ENCODE measurements around the gene SDC4.
A peak's percentile ranks its signal among the peaks of the same experiment; 100 is the strongest.

SDC4 gene

GRCh38 chr20:45373353-45374100 lies 25.3 kb upstream of the SDC4 start:
- Histone ChIP-seq H3K36me3 (ENCODE audit: insufficient read depth, low read length) (peaks cover 2% of the 10 kb centered on the region), H3K9me3 (replicated peaks; ENCODE audit: low read length) (no peaks in the 10 kb centered on the region), H3K9ac (ENCODE audit: low read depth, low read length) (peak overlapping the region; percentile 35), H3K4me2 (ENCODE audit: low read length) (peak overlapping the region; percentile 83), H3K27me3 (ENCODE audit: control insufficient read depth, insufficient read depth, low read length) (no peaks in the 10 kb centered on the region), H3K4me3 (ENCODE audit: low read length) (peak overlapping the region; percentile 67), H3K4me1 (ENCODE audit: control insufficient read depth, insufficient read depth, low read length) (peaks cover 7% of the 10 kb centered on the region)

GRCh38 chr20:45372646-45373352 lies 24.6 kb upstream of the SDC4 start:
- peaks cover 7% of the 10 kb centered on the region for H3K4me1 ChIP-seq (ENCODE audit: control insufficient read depth, insufficient read depth, low read length)
- H3K4me3 ChIP-seq (ENCODE audit: low read length): peak overlapping the region; percentile 67
- no peaks in the 10 kb centered on the region for H3K27me3 ChIP-seq (ENCODE audit: control insufficient read depth, insufficient read depth, low read length)
- no peak overlapping the region for H3K9ac ChIP-seq (ENCODE audit: low read depth, low read length)
- peaks cover 10% of the 10 kb centered on the region for H3K36me3 ChIP-seq (ENCODE audit: insufficient read depth, low read length)
- H3K9me3 ChIP-seq (replicated peaks; ENCODE audit: low read length): no peaks in the 10 kb centered on the region
- H3K4me2 ChIP-seq (ENCODE audit: low read length): peak overlapping the region; percentile 83

GRCh38 chr20:45372241-45372640 lies 24.0 kb upstream of the SDC4 start:
- no peak overlapping the region for H3K9ac ChIP-seq (ENCODE audit: low read depth, low read length)
- H3K27me3 ChIP-seq (ENCODE audit: control insufficient read depth, insufficient read depth, low read length): no peaks in the 10 kb centered on the region
- H3K4me2 ChIP-seq (ENCODE audit: low read length): peak overlapping the region; percentile 83
- peaks cover 7% of the 10 kb centered on the region for H3K4me1 ChIP-seq (ENCODE audit: control insufficient read depth, insufficient read depth, low read length)
- H3K4me3 ChIP-seq (ENCODE audit: low read length): peak overlapping the region; percentile 67
- peaks cover 15% of the 10 kb centered on the region for H3K36me3 ChIP-seq (ENCODE audit: insufficient read depth, low read length)
- no peaks in the 10 kb centered on the region for H3K9me3 ChIP-seq (replicated peaks; ENCODE audit: low read length)

- no peak overlapping the region for H3K4me2 ChIP-seq (ENCODE audit: low read length)
- peaks cover 7% of the 10 kb centered on the region for H3K4me1 ChIP-seq (ENCODE audit: control insufficient read depth, insufficient read depth, low read length)
Measured at GRCh38 chr20:45370571-45371160, 22.4 kb upstream of the SDC4 start.

GRCh38 chr20:45368221-45368980 lies 20.2 kb upstream of the SDC4 start:
- no peaks in the 10 kb centered on the region for H3K27me3 ChIP-seq (ENCODE audit: control insufficient read depth, insufficient read depth, low read length)
- H3K4me2 ChIP-seq (ENCODE audit: low read length): no peak overlapping the region
- H3K9me3 ChIP-seq (replicated peaks; ENCODE audit: low read length): no peaks in the 10 kb centered on the region
- H3K4me3 ChIP-seq (ENCODE audit: low read length): no peak overlapping the region
- H3K36me3 ChIP-seq (ENCODE audit: insufficient read depth, low read length): peaks cover 36% of the 10 kb centered on the region
- no peak overlapping the region for H3K9ac ChIP-seq (ENCODE audit: low read depth, low read length)
- H3K4me1 ChIP-seq (ENCODE audit: control insufficient read depth, insufficient read depth, low read length): peaks cover 13% of the 10 kb centered on the region

More at GRCh38 chr20:45370571-45371160, 22.4 kb upstream of the SDC4 start:
- Histone ChIP-seq H3K4me3 (ENCODE audit: low read length) (no peak overlapping the region), H3K36me3 (ENCODE audit: insufficient read depth, low read length) (peaks cover 31% of the 10 kb centered on the region), H3K9me3 (replicated peaks; ENCODE audit: low read length) (no peaks in the 10 kb centered on the region), H3K27me3 (ENCODE audit: control insufficient read depth, insufficient read depth, low read length) (no peaks in the 10 kb centered on the region), H3K9ac (ENCODE audit: low read depth, low read length) (no peak overlapping the region)

- H3K9me3 ChIP-seq (replicated peaks; ENCODE audit: low read length): no peaks in the 10 kb centered on the region
- H3K4me2 ChIP-seq (ENCODE audit: low read length): no peak overlapping the region
- no peak overlapping the region for H3K9ac ChIP-seq (ENCODE audit: low read depth, low read length)
- H3K4me3 ChIP-seq (ENCODE audit: low read length): no peak overlapping the region
- peaks cover 10% of the 10 kb centered on the region for H3K4me1 ChIP-seq (ENCODE audit: control insufficient read depth, insufficient read depth, low read length)
- H3K27me3 ChIP-seq (ENCODE audit: control insufficient read depth, insufficient read depth, low read length): no peaks in the 10 kb centered on the region
- H3K36me3 ChIP-seq (ENCODE audit: insufficient read depth, low read length): peaks cover 36% of the 10 kb centered on the region
Measured at GRCh38 chr20:45367126-45367525, 18.9 kb upstream of the SDC4 start.

- Histone ChIP-seq H3K27me3 (ENCODE audit: control insufficient read depth, insufficient read depth, low read length) (no peaks in the 10 kb centered on the region), H3K9me3 (replicated peaks; ENCODE audit: low read length) (no peaks in the 10 kb centered on the region), H3K4me3 (ENCODE audit: low read length) (no peak overlapping the region), H3K36me3 (ENCODE audit: insufficient read depth, low read length) (peaks cover 36% of the 10 kb centered on the region), H3K4me1 (ENCODE audit: control insufficient read depth, insufficient read depth, low read length) (peaks cover 10% of the 10 kb centered on the region), H3K4me2 (ENCODE audit: low read length) (no peak overlapping the region), H3K9ac (ENCODE audit: low read depth, low read length) (no peak overlapping the region)
Measured at GRCh38 chr20:45366631-45367030, 18.4 kb upstream of the SDC4 start.

- H3K4me2 ChIP-seq (ENCODE audit: low read length): no peak overlapping the region
- H3K9ac ChIP-seq (ENCODE audit: low read depth, low read length): no peak overlapping the region
- H3K9me3 ChIP-seq (replicated peaks; ENCODE audit: low read length): no peaks in the 10 kb centered on the region
- H3K4me1 ChIP-seq (ENCODE audit: control insufficient read depth, insufficient read depth, low read length): peaks cover 10% of the 10 kb centered on the region
- H3K36me3 ChIP-seq (ENCODE audit: insufficient read depth, low read length): peaks cover 36% of the 10 kb centered on the region
- H3K4me3 ChIP-seq (ENCODE audit: low read length): no peak overlapping the region
- no peaks in the 10 kb centered on the region for H3K27me3 ChIP-seq (ENCODE audit: control insufficient read depth, insufficient read depth, low read length)
Measured at GRCh38 chr20:45366192-45366591, 18.0 kb upstream of the SDC4 start.

- Histone ChIP-seq H3K4me1 (ENCODE audit: control insufficient read depth, insufficient read depth, low read length) (peaks cover 17% of the 10 kb centered on the region), H3K9me3 (replicated peaks; ENCODE audit: low read length) (no peaks in the 10 kb centered on the region), H3K4me2 (ENCODE audit: low read length) (no peak overlapping the region), H3K4me3 (ENCODE audit: low read length) (no peak overlapping the region), H3K27me3 (ENCODE audit: control insufficient read depth, insufficient read depth, low read length) (no peaks in the 10 kb centered on the region), H3K9ac (ENCODE audit: low read depth, low read length) (no peak overlapping the region), H3K36me3 (ENCODE audit: insufficient read depth, low read length) (peaks cover 36% of the 10 kb centered on the region)
Measured at GRCh38 chr20:45365444-45365970, 17.3 kb upstream of the SDC4 start.

- Histone ChIP-seq H3K4me1 (ENCODE audit: control insufficient read depth, insufficient read depth, low read length) (peaks cover 32% of the 10 kb centered on the region), H3K9ac (ENCODE audit: low read depth, low read length) (peak overlapping the region; percentile 99), H3K27me3 (ENCODE audit: control insufficient read depth, insufficient read depth, low read length) (no peaks in the 10 kb centered on the region), H3K9me3 (replicated peaks; ENCODE audit: low read length) (no peaks in the 10 kb centered on the region), H3K4me3 (ENCODE audit: low read length) (peak overlapping the region; percentile 99), H3K4me2 (ENCODE audit: low read length) (peak overlapping the region; percentile 97), H3K36me3 (ENCODE audit: insufficient read depth, low read length) (peaks cover 36% of the 10 kb centered on the region)
Measured at GRCh38 chr20:45363611-45364492, 15.6 kb upstream of the SDC4 start.

Data from skeletal muscle satellite cell (primary cell).